Hematopoietic multipotent progenitor cell (in vitro differentiated cells): Measurements from ENCODE around the gene MREG. TPM values are rescaled to one million over a fixed set of nuclear protein-coding genes. Genes with fewer than 3 reads are reported as not detected.
"Not testable (repeated sequence)": the region's sequence is repeated elsewhere in the genome, so short reads cannot be mapped to it uniquely, and the experiment has no call there.

ENCODE experiments used
- DNase-seq, 3 donors: peaks; one replicate each; pipeline ENCODE4 v3.0.0-alpha.2; 2011 to 2015; ENCODE audit warnings: low read depth in 2 of 3, low spot score in 2 of 3
- total RNA-seq: library from RNA; depleted of rRNA; stranded (reverse); fragments of >200 nt; gene quantifications from one replicate; pipeline ENCODE4 v1.2.3, GENCODE V29; 2012

The MREG gene
- total RNA-seq, 1 donor = 6.5 TPM

DNA sequence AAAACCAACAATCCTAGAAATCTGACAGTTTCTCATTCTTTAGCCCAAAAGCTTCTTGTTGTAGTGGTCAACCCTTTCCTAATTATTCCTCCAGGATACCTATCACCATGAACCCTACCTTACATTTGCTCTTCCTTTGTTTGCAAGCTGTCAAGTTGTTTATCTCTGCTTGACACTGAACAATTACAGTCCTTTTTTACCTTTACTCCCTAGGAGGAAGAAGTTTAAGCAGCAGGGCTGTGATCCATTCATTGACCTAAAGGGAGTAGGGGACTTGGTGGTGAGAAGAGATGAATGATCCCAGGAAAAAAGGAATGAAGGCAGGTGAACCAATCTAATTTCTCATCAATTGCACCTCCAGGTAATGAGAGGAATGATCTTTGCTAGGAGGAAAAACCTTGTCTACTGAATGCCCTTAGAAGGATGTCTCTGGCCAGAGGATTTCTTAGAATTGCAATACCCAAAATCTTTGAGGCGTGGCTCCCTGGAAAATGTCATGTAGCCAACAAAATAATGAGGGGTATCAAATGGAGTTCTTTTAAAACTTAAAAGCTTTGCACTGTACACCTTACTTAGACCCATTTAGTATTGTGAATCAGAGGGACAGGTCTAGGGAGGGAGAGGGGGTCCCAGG, 47.7 kb downstream of the MREG start:
- no peak for DNase-seq

- no peak for DNase-seq
Measured at GRCh38 chr2:215961981-215962380, 51.4 kb downstream of the MREG start.

DNA sequence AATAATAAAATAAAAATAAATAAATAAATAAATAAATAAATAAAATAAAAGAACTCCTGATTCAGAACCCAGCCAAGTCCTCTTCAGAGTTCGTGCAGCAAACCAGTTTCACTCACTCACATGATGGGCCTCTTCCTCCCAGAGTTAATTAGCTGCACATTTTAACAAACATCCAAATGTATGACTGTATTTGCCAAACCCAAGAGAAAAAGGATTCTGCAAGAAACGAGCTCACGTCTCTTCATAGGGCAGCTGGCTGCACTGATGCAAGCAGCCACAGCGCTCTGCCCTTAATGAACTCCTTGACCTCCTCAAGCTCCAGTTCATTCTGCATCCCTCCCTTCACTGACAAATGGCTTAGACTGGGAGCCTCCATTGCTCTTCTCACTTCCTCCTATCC, 55.1 kb downstream of the MREG start:
- no peak for DNase-seq

DNA sequence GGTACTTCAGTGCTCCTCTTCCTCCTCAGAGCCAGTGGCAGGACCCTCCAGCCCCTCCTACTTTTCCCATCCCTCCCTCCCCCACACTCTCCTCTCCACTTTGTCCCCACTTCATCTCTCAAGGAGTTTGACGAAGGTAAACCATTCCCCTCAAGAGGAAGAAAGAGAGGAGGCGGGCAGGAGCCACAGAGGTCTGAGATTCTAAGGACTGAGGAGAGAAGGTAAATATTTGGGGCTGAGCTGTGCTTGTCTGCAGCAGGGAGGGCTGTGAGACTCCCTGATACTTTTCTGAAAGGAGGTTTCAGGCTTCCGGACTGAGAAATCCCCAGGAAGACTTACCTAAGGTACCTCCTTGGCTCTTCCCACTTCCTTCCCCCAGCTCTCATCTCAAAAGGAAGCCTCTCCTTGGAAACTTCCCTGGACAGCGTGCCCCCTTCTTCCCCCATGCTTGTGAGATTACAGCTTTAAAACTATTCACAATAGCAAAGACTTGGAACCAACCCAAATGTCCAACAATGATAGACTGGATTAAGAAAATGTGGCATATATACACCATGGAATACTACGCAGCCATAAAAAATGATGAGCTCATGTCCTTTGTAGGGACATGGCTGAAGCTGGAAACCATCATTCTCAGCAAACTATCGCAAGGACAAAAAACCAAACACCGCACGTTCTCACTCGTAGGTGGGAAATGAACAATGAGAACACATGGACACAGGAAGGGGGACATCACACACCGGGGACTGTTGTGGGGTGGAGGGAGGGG, 55.8 kb downstream of the MREG start:
- DNase-seq = not testable (repeated sequence)

DNA sequence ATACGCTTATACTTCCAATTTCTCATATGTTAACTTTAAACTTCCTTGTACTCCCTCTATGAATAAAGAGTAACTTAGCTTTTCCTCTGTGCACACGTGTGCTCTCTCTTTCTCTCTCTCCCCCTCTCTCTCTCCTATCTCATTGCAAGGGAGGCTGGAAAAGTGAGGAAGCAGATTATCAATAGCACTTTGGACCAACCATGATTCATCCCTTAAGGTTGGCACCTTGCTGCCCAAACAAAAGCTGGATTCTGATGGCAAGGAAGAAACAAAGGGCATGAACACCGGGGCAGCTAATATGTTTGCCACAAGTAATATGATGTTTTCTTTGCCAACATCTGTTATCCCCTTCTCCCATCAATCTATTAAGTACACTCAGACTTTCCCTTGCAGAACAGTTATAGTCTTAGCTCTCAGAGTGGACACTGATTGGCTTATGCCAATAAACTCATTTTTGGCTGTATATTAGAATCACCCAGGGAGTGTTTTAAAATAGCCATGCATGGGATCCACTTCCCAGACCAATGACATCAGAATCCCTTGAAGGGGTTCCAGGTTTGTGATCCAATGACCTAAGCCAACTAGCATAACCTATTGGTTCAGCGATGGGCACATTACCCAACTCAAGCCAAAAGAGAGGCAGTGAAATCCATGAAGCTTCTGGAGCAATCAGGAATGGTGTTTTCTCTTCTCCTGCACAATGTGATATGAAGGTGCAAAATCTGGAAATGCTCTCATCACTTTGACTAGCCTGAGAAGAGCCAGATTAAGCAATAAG, 60.3 kb downstream of the MREG start:
- DNase-seq = no peak

GRCh38 chr2:215951558-215951957, 61.8 kb downstream of the MREG start:
- DNase-seq = no peak

DNA sequence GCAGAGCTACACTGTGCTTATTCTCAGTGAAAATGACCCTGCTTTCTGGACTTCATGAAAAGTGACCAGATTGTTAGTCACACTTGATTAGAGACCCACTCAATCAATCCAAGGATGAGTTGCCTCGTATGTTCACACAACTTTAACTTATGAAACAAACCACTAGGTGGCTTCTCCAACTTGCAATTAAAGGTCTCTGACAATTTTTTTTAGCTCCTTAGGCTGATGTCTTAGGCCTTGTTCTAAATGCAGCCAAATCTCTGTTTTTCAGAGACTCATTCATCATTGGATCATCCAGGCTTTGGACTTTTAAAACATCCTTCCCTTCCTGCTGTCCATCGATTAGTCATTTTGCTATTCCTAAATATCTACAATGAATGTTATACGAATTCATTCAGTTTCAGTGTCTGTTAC, 63.4 kb downstream of the MREG start:
- DNase-seq = peak in 2 of 3 donors; percentile 56 to 71

DNA sequence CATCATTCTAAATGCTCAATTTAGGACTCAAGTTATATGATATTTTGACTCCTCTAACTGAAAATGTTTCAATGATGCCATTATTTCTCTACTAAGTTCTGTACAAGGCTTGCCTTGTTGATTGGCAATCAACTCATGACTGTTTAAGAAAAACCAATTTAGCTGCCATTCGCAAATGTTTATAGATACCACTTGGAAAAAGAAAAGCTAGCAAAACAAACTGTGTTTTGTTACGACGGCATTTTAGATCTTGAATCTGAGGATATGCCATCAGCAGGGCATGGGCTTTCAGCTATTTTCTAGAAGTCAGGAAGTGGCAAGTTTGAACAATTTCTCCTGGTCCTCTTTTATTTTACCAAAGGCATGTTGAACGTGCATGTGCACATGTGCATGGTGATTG, 65.3 kb downstream of the MREG start:
- DNase-seq = no peak

GRCh38 chr2:215946586-215946985, 66.8 kb downstream of the MREG start:
- no peak for DNase-seq

GRCh38 chr2:215942194-215942593, 71.2 kb downstream of the MREG start:
- no peak for DNase-seq

GRCh38 chr2:215941726-215942125, 71.6 kb downstream of the MREG start:
- no peak for DNase-seq

DNA sequence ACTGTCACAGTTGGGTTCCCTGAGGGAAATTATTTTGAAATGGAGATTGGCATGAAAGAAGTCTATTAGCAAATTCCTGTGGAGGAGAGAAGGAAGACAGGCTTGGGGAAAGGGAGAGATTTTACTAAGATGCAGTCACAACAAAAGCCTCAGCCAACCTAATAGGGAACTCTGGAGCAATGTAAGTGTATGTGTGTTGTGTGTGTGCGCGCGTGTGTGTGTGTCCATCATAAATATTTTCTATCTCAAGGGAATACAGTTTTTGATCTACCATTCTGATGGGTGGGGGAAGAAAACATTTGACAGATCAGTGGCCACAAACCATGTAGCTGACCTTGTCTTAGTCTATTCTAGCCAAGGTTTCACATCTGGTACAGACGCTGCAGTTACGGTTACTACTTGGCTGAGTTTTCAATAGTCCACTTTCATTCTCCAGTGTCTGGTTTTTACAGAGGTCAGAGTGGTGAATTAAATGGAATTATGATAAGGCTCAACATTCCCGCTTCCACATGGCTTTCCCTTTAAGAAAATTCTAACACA, 72.6 kb downstream of the MREG start:
- no peak for DNase-seq

DNA sequence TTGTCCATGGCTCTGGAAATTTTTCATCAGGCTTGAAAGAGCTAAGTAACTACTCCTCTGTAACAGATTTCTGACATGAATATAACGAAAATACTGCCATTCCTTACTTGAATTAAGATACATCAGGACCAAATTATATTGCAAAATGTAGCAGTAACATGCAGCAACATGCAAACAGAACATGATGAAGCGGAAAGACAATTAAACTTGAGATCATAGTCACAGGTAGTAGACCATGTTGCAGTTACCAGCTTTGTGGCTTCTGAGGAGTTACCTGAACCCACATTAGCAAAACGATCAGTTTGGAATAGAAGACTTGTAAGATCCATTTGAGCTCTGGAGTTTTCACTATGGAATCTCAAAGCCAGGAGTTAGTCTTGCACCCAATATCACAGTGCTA, 76.2 kb downstream of the MREG start:
- no peak for DNase-seq

DNA sequence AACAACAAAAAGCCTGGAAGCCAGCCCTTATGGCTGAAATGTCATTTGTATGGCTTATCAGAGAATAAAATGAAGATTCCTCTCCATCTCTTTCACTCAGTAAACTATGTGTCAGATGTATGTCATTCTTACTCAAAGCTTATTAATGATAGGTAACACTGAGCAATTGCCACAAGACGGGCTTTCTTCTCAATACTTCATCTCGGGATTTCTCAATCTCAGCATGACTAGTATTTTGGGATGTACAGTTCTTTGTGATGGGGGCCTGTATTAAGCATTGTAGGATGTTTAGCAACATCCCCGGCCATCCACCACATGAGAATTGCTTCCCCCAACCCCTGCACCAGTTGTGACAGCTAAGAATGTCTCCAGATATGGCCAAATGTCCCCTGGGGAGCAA, 80.2 kb downstream of the MREG start:
- no peak for DNase-seq

DNA sequence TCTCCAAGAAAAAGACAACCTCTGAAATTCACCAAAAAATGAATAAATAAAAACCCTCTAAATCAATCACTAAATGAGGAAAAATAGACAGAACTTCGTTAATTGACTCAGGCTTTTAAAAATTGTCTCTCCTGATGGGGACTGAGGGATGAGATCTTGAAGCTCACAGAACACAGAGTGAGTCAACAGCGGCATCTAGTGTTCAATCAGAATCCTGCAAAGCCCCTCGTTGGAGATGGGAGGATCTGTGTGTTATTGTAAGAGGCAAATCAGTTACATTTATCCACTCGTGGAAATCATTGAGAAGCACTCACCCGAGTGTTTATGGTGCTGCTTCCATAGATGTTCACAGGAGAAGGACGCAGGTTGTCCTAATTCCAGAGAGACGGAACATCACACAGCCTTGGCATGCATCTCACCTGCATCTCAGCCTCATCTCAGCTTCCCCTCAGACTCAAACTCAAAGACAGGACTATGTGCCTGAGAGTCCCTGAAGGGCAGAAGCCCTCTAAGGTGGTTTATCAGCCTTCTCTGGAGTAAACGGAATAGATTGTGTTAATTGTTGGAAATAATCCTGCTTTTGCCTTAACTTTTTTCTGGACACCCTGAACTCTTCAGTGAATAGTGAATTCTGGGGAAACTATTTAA, 82.0 kb downstream of the MREG start:
- peak; percentile 13 to 80 (median 40) for DNase-seq

DNA sequence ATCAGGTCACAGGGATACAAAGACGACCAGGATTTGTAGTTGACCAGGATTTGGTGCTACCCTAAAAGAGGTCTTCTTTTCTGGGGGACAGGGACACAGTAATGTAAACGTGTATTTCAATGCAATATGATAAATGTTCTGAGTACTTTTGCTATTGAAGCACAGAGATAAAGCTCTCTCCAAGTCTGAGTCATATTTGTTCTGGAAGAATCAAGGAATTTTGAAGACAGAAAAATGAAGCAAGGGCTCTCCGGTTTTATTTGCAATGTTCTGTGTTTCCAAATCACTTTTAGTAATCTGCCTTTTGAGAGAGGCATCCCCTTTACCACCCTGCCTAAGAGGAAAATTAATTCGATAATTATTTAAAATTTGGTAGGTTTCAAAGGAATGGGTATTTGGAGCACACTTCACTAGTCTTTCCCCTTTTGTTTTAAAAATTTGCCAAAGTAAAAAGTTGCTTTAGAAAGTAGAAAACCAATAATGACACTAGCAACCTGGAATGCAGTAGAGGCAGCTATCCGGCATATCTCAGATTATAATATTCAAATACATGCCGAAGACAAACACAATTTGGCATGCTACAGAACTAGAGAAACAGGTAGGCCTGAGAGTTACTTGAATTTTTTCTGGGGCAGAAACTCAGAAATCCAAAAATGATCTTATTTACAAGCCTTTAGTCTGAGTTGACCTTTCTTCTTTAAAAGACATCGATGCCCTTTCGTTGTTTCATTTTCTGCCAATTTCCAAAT, 82.7 kb downstream of the MREG start:
- no peak for DNase-seq

DNA sequence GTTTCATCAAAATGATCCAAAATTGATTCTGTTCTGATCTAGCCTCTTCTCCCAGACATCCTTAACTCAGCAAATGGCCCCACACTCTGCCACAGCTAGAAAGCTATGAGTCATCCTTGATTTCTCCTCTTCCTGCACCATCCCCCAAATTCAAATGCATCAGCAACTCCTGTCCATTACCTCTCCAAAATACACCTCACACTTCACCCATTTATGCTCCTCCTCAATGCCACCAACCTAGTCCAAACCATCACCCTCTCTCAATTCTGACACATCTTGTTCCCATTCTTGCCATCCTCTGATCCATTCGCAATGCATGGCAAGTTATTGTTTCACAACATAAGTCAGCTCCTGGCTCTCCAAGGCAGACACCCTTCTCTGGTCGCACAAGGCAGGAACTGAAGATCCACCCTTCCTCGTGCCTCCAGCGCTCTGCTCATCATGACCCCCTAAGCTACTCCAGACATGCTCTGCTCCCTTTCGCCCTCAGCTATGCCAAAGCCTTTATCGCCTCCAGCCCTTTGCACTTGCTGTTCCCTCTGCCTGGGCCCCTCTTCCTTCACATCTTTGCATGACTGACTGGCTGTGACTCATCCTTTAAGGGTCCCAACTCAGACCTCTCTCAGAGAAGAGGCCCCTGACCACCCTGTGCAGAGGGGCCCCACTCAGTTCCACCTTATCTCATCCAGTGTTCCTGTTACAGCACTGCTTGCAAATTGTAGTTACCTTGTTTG, 83.6 kb downstream of the MREG start:
- no peak for DNase-seq

GRCh38 chr2:215928086-215928485, 85.3 kb downstream of the MREG start:
- no peak for DNase-seq

GRCh38 chr2:215926992-215927391, 86.4 kb downstream of the MREG start:
- not testable (repeated sequence) for DNase-seq
